ENCODE measurements around the gene ETHE1.
"Not testable (repeated sequence)": the region's sequence is repeated elsewhere in the genome, so short reads cannot be mapped to it uniquely, and the experiment has no call there.

The ETHE1 gene

DNA sequence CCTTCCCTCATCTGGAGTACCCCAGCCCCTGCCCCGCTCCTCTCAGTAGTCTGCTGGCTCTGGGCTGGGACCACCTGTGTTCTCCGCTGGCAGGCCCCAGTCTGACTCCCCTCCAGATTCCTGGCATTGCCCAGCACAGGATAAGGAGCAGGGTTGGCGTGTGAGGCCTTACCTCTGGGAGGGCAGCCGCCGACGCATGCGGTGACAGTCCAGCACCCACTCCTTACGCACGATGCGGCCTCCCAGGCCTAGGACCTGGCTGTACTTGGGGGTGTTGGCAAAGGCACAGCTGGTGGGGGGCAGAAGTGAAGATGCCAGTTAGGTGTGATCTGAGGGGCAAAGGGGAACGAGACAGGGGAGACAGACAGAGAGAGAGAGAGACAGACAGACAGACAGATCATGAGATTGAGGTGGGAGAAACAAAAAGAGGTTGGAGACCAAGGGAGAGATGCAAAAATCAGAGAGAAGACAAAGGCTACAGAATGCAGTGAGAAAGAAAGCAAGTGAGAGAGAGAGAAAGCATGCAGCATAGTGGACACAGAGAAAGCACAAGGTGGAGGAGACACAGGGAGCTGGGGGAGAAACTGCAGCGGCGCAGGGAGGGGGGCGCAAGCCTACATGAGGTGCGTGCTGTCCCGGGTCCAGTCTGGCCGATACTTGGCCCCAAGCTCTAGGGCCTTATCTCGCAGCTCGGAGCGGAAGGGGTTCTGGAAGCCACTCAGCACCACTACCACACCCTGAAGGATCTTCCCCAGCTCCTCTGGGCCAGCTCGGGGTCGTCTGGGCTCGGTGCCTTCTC, 24.6 kb upstream of the ETHE1 start:
- DNase-seq, result no peak

DNA sequence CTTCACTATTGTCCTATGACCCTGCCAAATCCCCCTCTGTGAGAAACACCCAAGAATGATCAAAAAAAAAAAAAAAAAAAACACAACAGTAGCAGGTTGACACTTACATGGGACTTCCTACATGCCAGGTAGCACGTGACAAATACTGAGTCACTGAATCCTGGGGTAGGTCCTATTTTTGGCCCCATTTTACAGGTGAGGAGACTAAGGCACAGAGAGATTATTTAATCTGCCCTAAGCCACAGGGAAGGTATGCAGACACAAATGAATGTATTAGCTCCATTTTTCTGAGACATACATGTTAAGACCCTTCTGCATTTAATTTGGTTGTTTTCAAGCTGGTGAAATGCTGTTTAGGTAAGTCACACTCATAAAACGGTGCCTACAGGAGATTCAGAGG, 21.7 kb upstream of the ETHE1 start:
- DNase-seq, result no peak

DNA sequence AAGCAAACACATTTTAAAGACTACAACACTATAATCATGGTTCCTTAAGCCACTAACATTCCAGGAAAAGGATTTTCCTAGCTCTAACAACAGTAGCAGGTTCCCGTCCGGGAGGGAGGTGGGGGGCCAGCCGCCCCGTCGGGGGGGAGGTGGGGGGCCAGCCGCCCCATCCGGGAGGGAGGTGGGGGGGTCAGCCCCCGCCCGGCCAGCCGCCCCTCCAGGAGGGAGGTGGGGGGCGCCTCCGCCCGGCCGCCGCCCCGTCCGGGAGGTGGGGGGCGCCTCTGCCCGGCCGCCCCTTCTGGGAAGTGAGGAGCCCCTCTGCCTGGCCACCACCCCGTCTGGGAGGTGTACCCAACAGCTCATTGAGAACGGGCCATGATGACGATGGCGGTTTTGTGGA, 20.9 kb upstream of the ETHE1 start:
- DNase-seq, result not testable (repeated sequence)

DNA sequence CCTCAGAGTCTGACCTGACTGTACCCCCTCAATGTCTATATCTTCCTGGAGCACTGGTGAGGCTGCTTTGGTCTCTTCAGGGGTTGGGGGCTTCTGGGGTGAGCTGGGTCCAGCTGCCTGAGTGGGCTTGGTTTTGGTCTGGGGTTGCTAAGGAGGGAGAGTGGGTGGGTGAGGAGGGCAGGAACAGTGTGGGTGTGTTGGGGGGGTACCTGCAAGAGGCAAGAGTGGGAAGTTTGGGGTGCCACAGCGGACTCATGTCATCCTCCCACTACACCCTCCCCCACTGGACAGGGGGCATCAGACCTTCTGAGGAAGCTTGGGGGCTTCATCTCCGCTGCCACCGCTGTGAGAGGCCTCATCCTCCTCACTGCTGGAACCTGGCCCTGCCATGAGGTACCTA, 19.6 kb upstream of the ETHE1 start:
- no peak for DNase-seq

DNA sequence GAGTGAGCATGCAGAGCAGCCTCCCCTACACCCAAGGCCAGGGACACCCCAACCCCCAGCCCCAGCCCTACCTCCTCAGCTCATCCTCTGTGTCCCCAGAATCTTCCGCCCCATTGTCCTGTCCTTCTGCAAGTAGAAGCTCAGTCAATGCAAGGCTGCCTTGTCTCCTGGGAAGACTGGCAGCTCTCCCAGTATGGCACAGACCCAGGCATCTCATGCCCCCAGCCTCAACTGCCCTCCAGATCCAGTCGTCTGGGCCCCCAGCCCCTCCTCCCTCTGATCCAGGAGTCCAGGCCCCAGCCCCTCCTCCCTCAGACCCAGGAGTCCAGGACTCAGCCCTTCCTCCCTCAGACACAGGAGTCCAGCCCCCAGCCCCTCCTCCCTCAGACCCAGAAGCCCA, 19.0 kb upstream of the ETHE1 start:
- no peak for DNase-seq

DNA sequence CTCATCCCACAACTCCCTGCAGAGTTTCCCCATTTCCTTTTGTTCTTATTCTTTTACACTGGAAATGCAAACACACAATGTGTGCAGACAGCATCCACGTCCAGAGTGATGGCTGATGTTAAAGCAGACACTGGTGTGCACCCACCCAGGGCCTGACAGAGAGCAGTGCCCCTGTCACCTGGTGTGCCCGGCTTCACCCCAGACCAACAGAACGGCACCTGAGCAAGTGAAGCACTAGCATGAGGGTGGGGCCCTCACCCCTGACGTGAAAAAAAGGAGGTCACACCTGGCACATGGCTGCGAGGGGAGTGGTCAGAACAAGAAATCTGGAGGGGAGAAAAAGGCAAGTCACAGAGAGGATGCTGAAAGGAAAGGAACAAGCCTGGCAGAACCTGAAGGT, 18.3 kb upstream of the ETHE1 start:
- no peak for DNase-seq

DNA sequence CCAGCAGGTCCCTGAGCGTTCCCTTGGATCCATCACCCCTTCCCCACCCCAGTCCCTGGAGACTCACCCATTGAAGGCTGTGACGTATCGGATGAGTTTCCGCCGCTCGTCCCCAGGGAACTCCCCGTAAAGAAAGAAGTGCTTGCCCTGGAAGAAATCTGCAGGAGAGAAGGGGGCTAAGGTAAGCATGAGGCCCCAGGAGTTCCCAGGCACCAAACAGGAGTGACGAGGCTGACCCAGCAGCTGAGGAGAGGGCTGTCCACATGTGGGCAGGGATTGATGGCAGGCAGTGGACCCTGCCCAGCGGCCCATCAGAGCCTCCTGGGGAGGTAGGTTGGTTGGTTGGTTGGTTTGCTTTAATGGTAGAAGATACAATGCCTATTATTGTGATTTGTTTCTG, 17.1 kb upstream of the ETHE1 start:
- no peak for DNase-seq

DNA sequence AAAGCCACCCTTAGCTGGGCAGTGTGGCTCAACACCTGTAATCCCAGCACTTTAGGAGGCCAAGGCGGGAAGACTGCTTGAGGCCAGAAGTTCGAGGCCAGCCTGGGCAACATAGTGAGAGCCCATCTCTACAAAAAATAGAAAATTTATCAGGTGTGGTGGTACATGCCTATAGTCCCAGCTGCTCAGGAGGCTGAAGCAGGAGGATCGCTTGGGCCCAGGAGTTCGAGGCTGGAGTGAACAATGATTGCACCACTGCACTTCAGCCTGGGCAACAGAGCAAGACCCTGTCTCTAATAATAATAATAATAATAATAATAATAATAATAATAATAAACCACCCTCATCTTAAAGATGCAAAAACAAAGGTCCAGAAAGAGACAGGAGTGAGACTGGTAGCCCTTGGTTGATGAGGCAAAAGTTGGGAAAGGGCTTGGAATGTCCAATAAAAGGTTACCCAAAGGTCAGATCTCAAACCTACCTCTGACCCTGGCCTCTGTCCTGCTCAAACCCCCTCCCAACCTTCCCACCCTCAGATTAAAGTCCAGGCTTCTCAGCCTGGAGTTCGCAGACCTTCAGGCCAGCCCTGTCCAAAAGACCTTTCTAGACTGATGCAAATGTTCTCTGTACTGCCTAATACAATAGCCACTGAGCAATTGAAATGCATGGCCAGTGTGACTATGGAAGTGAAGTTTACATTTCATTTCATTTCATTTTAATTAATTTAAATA, 15.1 kb upstream of the ETHE1 start:
- no peak for DNase-seq

DNA sequence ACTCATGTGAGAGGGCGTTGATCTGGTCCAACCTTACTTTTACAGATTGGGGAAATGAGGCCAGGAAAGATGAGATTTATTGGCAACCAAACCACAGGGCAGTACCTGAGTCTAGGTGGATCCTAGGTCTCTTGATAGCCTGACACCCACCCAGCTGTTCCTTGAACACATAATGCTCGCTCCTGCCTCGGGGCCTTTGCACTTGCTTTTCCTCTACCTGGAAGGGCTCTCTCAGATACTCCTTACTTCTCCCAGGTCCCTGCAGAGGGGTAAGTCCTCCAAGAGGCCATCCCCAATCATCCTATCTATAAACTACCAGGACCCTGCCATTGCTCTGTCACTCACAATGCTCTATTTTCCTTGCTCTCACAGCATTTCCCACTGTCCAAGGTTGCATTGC, 13.4 kb upstream of the ETHE1 start:
- DNase-seq, result no peak

DNA sequence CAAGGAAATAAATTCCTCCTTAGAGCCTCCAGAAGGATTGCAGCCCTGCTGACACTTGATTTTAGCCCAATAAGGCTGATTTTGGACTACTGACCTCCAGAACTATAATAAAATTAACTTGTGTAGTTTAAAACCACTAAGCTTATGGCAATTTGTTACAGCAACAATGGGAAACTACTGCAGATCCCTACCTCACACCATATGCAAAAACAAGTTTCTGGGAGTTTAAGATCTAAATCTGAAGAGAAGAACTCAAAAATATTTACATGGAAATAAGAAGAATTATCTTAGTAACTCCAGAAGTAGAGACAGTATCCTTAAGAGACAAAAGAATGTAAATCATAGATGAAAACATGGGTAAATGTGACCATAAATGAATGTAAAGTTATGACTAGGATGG, 11.9 kb upstream of the ETHE1 start:
- no peak for DNase-seq

DNA sequence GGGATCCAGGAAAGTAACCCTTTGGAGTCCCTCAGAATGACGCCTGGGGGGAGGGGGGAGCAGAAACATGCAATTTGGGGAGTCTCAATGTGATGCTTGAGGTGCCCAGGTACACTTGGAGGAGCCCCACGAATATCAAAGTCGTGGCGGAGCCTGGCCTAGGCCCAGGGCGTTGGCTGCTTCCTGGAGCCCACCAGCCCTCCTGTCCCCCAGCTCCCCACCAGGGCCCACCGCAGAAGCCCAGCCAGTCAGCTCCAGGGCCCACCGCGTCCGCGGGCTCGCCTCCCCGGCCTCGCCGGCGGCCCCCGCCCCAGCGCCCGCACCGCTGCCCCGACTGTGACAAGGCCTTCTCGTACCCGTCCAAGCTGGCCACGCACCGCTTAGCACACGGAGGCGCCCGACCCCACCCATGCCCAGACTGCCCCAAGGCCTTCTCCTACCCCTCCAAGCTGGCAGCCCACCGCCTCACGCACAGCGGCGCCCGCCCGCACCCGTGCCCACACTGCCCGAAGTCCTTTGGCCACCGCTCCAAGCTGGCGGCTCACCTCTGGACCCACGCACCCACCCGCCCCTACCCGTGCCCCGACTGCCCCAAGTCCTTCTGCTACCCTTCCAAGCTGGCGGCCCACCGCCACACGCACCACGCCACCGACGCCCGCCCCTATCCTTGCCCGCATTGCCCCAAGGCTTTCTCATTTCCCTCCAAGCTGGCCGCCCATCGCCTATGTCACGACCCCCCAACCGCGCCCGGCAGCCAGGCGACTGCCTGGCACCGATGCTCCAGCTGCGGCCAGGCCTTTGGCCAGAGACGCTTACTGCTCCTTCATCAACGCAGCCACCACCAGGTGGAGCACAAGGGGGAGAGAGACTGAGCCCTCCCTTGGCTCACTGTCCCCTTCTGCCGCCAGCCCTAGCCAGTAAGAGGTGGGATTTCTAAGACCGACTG, 8.1 kb upstream of the ETHE1 start:
- DNase-seq, result peak; percentile 38

DNA sequence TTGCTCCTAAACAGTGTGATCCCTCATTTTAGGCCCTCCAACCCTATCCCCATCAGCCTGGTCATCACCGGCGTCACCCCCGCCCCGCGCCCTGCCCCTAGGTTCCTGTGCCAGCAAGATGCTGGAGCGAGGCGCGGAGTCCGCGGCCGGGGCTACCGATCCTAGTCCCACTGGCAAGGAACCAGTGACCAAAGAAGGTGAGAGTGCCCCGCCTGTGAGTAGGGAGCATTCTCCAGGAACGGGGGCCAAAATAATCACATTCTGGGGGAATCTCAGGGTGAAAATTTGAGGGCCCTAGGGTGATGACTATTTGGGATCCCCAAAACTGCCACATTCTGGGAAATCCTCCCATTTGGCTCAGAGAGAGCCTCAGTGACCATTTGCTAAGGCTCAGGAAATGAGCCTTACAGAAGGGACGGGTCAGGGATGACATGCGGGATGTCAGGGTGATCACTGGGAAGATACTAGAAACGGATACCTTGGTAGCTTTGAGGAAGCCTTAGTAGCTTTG, 7.4 kb upstream of the ETHE1 start:
- DNase-seq, result no peak

DNA sequence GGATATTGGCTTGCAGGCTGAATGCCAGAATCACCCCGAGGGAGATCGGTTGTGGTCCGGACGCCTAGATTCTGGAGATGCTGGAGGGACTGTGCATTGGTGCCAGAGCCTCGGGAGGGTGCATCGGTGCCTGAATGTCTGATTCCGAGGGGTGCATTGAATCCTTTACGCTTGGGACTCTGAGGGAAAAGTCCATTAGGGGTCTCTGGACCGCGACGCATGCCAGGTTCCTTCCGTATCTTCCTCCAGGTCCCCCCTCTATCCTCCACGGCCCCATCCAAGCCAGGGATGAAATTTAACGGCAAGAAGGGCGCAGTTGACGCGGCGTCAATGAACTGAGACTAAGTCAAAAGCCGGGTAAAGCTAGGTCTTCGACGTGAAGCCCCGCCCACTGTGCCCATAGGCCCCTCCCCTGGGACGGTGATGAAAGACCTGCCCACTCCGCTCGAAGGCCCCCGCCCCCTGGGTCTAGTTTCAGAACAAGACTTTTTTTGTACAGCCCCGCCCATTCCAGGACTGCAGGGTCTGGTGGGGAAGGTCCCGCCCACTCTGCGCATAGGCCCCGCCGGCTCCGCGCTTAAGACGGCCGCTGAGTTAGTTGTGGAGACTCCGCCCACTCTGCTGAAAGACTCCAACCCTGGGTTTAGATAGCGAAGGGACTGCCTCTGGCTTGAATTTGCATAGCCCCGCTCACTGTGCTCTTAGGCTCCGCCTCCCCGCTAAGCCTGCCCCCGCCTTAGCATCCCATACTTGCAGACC, 6.7 kb upstream of the ETHE1 start:
- DNase-seq, result peak; percentile 100

DNA sequence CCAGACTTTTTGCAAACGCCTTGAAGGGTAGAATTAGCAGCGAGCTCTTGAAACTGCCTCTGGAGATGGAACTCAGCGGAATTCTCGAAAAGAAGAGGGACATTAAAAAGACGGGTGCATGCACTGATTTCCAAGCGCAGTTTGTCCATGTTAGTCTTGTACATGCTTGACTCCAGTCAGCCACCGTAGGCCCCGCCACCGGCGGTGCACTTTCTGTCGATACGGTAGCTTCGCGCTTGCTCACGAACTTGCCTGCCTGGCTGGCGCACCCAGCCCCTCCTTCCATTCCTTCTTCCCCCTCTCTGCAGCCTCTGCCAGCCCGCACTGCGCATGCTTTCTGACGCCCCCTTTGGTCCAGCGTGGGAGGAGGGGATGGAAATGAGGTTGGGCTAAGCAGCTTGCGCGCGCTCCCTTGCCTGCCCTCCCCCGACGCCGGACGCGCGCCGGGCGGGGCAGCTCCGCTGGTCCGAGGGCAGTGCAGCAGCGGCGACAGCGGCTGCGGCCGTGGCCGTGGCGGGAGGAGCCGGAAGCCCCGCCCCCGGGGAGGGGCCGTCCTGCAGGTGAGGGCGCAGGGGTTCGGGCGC, 6.1 kb upstream of the ETHE1 start, which contains the start of gene ZNF575:
ZNF575 (plus strand) TSS at position 227 of the 584 bp plus-strand sequence. CDS start 1,235 bp downstream, outside the sequence.
- peak; percentile 94 for DNase-seq

DNA sequence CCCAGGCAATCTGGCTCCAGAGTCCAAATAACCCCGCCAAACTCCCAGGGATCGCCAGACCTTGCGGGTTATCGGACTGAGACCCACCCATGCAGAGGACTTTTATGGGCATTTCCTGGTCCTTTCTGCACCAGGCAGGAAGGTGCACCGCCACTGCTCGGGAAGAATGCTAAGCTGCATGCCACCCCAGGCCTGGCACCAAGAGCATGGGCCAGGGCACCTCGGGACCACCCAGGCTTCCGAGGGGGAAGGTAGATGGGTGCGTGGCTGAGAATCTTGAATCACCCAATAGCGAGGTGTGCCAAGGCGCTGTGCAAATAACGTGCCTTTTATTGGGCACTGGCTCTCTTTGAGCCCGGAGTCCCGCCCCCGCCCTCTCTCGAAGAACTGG, 5.6 kb upstream of the ETHE1 start:
- DNase-seq, result no peak

DNA sequence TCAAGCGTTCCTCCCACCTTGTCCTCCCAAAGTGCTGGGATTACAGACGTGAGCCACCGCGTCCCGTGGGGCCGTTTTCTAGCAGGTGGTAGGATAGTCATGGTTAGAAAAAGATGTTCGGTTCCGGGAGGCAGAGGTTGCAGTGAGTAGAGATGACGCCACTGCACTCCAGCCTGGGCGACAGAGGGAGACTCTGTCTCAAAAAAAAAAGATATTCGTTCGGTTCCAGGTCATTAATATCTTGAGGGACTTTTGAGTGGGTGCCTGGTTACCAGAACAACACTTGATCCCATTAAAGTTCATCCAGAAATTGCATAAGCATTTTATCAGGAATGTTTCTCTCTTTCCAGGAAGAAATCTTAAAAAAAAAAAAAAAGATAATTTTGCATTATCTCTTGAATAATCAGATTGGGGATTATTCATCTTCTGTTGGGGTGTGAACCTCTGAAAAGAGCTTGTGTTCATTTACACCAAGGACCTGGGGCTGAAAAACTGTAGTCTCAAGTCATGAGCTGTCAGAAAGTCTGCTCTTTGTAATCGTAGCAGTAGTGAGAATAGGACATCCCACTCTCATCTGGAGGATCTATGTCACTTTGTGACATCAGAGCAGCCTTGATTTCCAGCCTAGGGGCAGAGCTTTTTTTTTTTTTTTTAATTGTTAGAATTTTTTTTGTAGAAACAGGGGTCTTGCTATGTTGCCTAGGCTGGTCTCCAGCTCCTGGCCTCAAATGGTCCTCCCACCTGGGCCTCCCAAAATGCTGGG, 1.0 kb upstream of the ETHE1 start:
- DNase-seq, result peak; percentile 20

DNA sequence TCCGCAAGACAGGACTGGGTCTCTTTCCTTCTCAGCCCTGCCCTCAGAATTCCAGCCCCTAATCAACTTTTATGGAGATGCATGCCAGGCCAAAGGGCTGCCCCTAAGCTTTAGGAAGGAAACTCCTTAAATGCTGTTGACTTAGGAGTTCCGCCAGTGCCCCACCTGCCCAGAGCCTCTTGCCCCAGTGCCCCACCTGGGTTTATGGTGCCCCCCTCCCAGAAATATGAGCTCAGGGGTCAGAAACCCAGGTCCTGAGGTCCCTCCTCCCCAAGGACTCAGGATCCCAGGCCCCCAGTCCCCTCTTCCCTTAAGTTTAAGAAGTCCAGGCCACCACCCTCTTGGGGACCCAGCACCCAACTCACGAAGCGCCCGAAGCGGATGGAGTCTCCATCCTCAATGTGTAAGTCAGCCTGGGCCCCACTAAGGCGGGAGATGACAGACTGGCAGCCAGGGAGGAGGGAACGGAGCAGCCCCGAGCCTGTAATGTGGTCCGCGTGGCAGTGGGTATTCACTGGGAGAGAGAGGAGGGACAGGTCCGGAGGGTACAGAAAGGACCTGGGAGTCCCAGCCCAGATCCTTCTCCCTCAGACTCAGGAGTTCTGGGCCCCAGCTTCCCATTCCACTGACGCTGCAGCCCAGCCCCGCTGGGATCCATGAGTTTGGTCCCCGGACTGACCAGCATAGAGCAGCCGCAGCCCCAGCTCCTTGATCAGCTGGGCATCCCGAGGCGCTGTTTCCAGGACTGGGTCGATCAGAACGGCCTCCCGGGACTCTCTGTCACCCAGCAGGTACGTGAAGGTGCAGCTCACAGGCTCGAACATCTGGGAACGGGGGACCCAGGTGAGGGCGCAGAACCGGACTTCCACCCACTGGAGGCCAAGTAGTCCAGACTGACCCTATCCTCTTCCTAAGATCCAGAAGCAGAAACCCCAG, 897 bp downstream of the ETHE1 start:
- peak; percentile 37 for DNase-seq

DNA sequence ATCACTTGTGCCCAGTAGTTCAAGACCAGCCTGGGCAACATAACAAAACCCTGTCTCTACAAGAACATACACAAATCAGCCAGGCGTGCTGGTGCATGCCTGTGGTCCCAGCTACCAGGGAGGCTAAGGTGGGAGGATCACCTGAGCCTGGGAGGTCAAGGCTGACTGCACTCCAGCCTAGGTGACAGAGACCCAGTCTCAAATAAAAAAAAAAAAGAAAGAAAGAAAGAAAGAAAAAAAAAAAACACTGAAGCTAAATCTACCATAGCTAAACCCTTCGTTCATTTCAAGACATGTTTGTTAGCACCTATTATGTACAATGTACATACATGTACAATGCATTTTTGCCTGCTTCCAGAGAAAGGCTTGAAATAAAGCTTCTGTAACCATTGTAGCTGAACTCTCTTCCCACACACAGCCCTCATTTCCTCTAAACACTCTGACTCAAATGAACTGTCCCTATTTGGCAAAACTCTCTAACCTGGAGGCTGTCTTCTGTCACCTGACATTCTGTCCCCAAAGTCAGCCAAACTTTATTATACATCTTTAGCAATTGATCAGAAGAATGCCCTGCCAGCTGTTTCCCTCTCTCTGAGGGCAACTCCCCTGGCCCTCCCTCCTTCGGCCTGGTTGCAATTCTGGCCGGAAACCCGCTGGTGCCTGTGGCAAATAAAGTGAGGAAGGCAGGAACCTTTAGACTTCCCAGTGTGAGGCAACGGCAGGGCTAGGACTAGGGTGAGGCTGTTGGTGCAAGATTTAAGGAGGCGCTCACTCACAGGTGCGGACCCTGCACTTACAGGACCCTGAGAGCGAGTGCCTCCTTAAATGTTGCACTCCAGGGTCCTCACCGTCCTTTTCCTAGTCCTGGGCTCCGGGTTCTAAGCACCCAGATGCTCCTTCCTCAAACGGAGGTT, 1.8 kb downstream of the ETHE1 start:
- peak; percentile 79 for DNase-seq

DNA sequence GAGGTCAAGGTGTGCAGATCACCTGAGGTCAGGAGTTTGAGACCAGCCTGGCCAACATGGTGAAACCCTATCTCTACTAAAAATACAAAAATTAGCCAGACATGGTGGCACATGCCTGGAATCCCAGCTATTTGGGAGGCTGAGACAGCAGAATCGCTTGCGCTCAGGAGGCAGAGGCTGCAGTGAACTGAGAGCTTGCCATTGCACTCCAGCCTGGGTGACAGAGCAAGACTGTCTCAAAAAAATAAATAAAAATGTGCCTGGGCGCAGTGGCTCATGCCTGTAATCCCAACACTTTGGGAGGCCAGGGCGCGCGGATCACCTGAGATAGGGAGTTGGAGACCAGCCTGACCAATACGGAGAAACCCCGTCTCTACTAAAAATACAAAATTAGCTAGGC, 3.3 kb downstream of the ETHE1 start:
- DNase-seq, result not testable (repeated sequence)
